Heart left ventricle (tissue), 13 donors: ENCODE measurements around the gene ANKRD13B.

Experiments
- POLR2A ChIP-seq, 2 donors: fragments of 450-650 bp; IDR thresholded peaks; one replicate each; pipeline ENCODE4 v1.6.1; 2017; ENCODE audit warnings: antibody characterized with exemption in 2 of 2, mild to moderate bottlenecking in 2 of 2, moderate library complexity in 2 of 2
- TF ChIP-seq, protein P1 (sequence below), 12 donors: fragments of 200-600 bp; sonication (generic) in 4 of 12; IDR thresholded peaks; one replicate each; pipeline versions ENCODE4 v1.5.0 to v1.8.0; 2018 to 2022; ENCODE audit warnings: antibody characterized with exemption in 12 of 12, mild to moderate bottlenecking in 5 of 12
- donor health status: ischemic (EF 13 %, LVEDD 7.1; RV severe dilation, severe dysfunction).
- donor health status: DM: no; HTN: yes; CAD: no.
- donor health status: DM: no; HTN: no; CAD: no.
- donor health status: ischemic (EF 25% LVEDD 6.9; RV normal size, moderate dysfunction).
- donor health status: ischemic (EF 25% LVEDD 5.7; RV mildly dilated, moderate dysfunction).
- donor health status: ischemic (EF 35%, LVEDD 5.7; RV mildly dilated, moderate dysfunction).
- donor health status: nonischemic (EF 11% LVEDD 7.7; RV severe dilation, severe dysfunction).
- donor health status: DM: yes; HTN: yes; CAD: no.
- donor health status: PGD.
- donor health status: ischemic (EF 29% LVEDD 5.4; RV normal size, mild dysfunction).
- donor health status: nonischemic (EF 23%, LVEDD 6.1; RV moderate dilation, normal function).

DNA sequence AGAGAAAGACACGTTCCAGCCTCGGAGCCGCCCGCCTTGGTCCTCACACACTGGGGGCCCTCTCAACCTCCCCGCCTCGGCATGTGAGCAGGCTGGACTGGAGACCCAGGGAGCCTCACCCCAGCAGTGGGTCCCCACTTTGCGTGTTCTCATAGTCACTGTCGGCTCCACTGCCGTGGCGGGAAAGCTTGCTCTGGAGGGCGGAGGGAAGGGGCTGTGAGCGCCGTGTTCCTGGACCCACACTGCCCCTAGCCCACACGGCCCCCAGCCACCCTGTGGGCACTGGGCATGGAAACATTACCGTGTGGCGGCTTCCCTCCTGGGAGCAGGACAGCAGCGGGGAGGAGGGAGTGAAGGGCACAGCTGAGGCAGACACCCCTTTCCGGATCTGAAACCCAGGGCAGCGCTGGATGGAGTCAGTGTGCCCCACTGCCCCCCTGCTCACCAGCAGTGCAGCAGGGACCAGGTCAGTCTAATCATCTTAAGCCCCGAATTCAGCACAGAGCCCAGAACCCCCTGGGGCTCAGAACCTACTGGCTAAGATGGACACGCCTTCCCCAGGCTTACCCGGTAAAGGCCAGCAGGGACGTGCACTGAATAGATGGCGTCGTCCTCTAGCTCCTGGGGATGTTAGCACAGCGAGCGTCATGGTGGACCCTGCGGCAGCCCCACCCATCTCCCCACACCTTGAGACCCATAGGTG is 17.3 kb upstream of the ANKRD13B start:
- TF ChIP-seq, protein P1, sequence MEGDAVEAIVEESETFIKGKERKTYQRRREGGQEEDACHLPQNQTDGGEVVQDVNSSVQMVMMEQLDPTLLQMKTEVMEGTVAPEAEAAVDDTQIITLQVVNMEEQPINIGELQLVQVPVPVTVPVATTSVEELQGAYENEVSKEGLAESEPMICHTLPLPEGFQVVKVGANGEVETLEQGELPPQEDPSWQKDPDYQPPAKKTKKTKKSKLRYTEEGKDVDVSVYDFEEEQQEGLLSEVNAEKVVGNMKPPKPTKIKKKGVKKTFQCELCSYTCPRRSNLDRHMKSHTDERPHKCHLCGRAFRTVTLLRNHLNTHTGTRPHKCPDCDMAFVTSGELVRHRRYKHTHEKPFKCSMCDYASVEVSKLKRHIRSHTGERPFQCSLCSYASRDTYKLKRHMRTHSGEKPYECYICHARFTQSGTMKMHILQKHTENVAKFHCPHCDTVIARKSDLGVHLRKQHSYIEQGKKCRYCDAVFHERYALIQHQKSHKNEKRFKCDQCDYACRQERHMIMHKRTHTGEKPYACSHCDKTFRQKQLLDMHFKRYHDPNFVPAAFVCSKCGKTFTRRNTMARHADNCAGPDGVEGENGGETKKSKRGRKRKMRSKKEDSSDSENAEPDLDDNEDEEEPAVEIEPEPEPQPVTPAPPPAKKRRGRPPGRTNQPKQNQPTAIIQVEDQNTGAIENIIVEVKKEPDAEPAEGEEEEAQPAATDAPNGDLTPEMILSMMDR (IDR thresholded peaks at IDR 0.05): no peak
- TF ChIP-seq POLR2A (IDR thresholded peaks at IDR 0.05): no peak
